Measurements from ENCODE around the gene CEP41. TPM values are rescaled to one million over a fixed set of nuclear protein-coding genes. Genes with fewer than 3 reads are reported as not detected.
"Not testable (repeated sequence)": the region's sequence is repeated elsewhere in the genome, so short reads cannot be mapped to it uniquely, and the experiment has no call there.

The CEP41 gene
- total RNA-seq, 2 donors from 2014 or later, result 11.4 to 13.0 TPM

GRCh38 chr7:130454959-130455358, 14.1 kb upstream of the CEP41 start:
- Mint-ChIP-seq H3K36me3 (ENCODE audit: low read depth) (peaks cover 2% of the 10 kb centered on the region), H3K4me1 (no peaks in the 10 kb centered on the region), H3K27me3 (ENCODE audit: insufficient read depth) (peaks cover 2% of the 10 kb centered on the region), H3K4me3 (no peak overlapping the region), H3K27ac (no peak overlapping the region), H3K9me3 (peaks cover 18% of the 10 kb centered on the region)
- peaks cover 14% of the 10 kb centered on the region for H3K9me3 ChIP-seq (ENCODE audit: control insufficient read depth, low read length)
- H3K36me3 ChIP-seq (ENCODE audit: control insufficient read depth, insufficient read depth, low read length), result no peaks in the 10 kb centered on the region
- H3K27me3 ChIP-seq (ENCODE audit: control insufficient read depth, insufficient read depth, low read length, poor library complexity, severe bottlenecking), result no peaks in the 10 kb centered on the region
- no peak overlapping the region for H3K9ac ChIP-seq (ENCODE audit: extremely low read depth, low read length, poor library complexity, severe bottlenecking)
- WGBS, 2 experiments (ENCODE audit: insufficient coverage in 1 of 2, insufficient read length in 1 of 2), result 88% methylated on average over 2 of the region's 2 CpGs; no CpG with 5 or more reads in 1 of the 2 experiments
- TF ChIP-seq CTCF (conservative IDR thresholded peaks at IDR 0.05), result no peak
- H3K4me3 ChIP-seq (ENCODE audit: low read length), result no peak overlapping the region
- H3K27ac ChIP-seq (ENCODE audit: low read depth, low read length), result no peak overlapping the region
- H3K4me1 ChIP-seq (ENCODE audit: control insufficient read depth, insufficient read depth, low read length), result no peaks in the 10 kb centered on the region
- DNase-seq, result no peak

- H3K4me3 ChIP-seq (ENCODE audit: low read length), result no peak overlapping the region
- no peaks in the 10 kb centered on the region for H3K9me3 ChIP-seq (ENCODE audit: control insufficient read depth, low read length)
- H3K27ac Mint-ChIP-seq, result no peak overlapping the region
- no peaks in the 10 kb centered on the region for H3K4me1 Mint-ChIP-seq
- H3K9ac ChIP-seq (ENCODE audit: extremely low read depth, low read length, poor library complexity, severe bottlenecking), result no peak overlapping the region
- H3K4me3 Mint-ChIP-seq, result no peak overlapping the region
- H3K36me3 ChIP-seq (ENCODE audit: control insufficient read depth, insufficient read depth, low read length), result no peaks in the 10 kb centered on the region
- WGBS, 2 experiments (ENCODE audit: insufficient coverage in 1 of 2, insufficient read length in 1 of 2), result 88 to 100% methylated on average over 3 of the region's 3 CpGs
- peaks cover 2% of the 10 kb centered on the region for H3K27me3 Mint-ChIP-seq (ENCODE audit: insufficient read depth)
- peaks cover 10% of the 10 kb centered on the region for H3K9me3 Mint-ChIP-seq
- no peaks in the 10 kb centered on the region for H3K36me3 Mint-ChIP-seq (ENCODE audit: low read depth)
- H3K27me3 ChIP-seq (ENCODE audit: control insufficient read depth, insufficient read depth, low read length, poor library complexity, severe bottlenecking), result no peaks in the 10 kb centered on the region
- DNase-seq, result no peak
- TF ChIP-seq CTCF (conservative IDR thresholded peaks at IDR 0.05), result no peak
- no peak overlapping the region for H3K27ac ChIP-seq (ENCODE audit: low read depth, low read length)
- H3K4me1 ChIP-seq (ENCODE audit: control insufficient read depth, insufficient read depth, low read length), result no peaks in the 10 kb centered on the region
Observed at GRCh38 chr7:130452951-130453350, 12.1 kb upstream of the CEP41 start.

- not testable (repeated sequence) for H3K36me3 ChIP-seq (ENCODE audit: control insufficient read depth, insufficient read depth, low read length); H3K9me3 ChIP-seq (ENCODE audit: control insufficient read depth, low read length); H3K9ac ChIP-seq (ENCODE audit: extremely low read depth, low read length, poor library complexity, severe bottlenecking); H3K27ac ChIP-seq (ENCODE audit: low read depth, low read length); H3K36me3 Mint-ChIP-seq (ENCODE audit: low read depth); H3K27ac Mint-ChIP-seq; H3K4me1 Mint-ChIP-seq; DNase-seq; H3K4me1 ChIP-seq (ENCODE audit: control insufficient read depth, insufficient read depth, low read length); H3K27me3 ChIP-seq (ENCODE audit: control insufficient read depth, insufficient read depth, low read length, poor library complexity, severe bottlenecking); H3K27me3 Mint-ChIP-seq (ENCODE audit: insufficient read depth); H3K4me3 ChIP-seq (ENCODE audit: low read length); H3K4me3 Mint-ChIP-seq
- 87 to 100% methylated on average over 3 of the region's 3 CpGs for WGBS, 2 experiments (ENCODE audit: insufficient coverage in 1 of 2, insufficient read length in 1 of 2)
- peaks cover 16% of the 10 kb centered on the region for H3K9me3 Mint-ChIP-seq
Observed at GRCh38 chr7:130451344-130451743, 10.5 kb upstream of the CEP41 start.

GRCh38 chr7:130446259-130446658, 5.4 kb upstream of the CEP41 start:
- no peak overlapping the region for H3K27ac Mint-ChIP-seq
- Histone ChIP-seq H3K27ac (ENCODE audit: low read depth, low read length) (no peak overlapping the region), H3K9ac (ENCODE audit: extremely low read depth, low read length, poor library complexity, severe bottlenecking) (no peak overlapping the region), H3K4me3 (ENCODE audit: low read length) (no peak overlapping the region), H3K27me3 (ENCODE audit: control insufficient read depth, insufficient read depth, low read length, poor library complexity, severe bottlenecking) (no peaks in the 10 kb centered on the region), H3K4me1 (ENCODE audit: control insufficient read depth, insufficient read depth, low read length) (no peaks in the 10 kb centered on the region), H3K9me3 (ENCODE audit: control insufficient read depth, low read length) (no peaks in the 10 kb centered on the region), H3K36me3 (ENCODE audit: control insufficient read depth, insufficient read depth, low read length) (no peaks in the 10 kb centered on the region)
- no peak overlapping the region for H3K4me3 Mint-ChIP-seq
- 91 to 93% methylated on average over 3 of the region's 3 CpGs for WGBS, 2 experiments (ENCODE audit: insufficient coverage in 1 of 2, insufficient read length in 1 of 2)
- peaks cover 4% of the 10 kb centered on the region for H3K27me3 Mint-ChIP-seq (ENCODE audit: insufficient read depth)
- peaks cover 2% of the 10 kb centered on the region for H3K36me3 Mint-ChIP-seq (ENCODE audit: low read depth)
- H3K4me1 Mint-ChIP-seq, result peaks cover 4% of the 10 kb centered on the region
- no peak for TF ChIP-seq CTCF (conservative IDR thresholded peaks at IDR 0.05)
- no peak for DNase-seq
- peaks cover 16% of the 10 kb centered on the region for H3K9me3 Mint-ChIP-seq

All from endodermal cell (in vitro differentiated cells).